ENCODE measurements around the gene KIAA1958.

The KIAA1958 gene

DNA sequence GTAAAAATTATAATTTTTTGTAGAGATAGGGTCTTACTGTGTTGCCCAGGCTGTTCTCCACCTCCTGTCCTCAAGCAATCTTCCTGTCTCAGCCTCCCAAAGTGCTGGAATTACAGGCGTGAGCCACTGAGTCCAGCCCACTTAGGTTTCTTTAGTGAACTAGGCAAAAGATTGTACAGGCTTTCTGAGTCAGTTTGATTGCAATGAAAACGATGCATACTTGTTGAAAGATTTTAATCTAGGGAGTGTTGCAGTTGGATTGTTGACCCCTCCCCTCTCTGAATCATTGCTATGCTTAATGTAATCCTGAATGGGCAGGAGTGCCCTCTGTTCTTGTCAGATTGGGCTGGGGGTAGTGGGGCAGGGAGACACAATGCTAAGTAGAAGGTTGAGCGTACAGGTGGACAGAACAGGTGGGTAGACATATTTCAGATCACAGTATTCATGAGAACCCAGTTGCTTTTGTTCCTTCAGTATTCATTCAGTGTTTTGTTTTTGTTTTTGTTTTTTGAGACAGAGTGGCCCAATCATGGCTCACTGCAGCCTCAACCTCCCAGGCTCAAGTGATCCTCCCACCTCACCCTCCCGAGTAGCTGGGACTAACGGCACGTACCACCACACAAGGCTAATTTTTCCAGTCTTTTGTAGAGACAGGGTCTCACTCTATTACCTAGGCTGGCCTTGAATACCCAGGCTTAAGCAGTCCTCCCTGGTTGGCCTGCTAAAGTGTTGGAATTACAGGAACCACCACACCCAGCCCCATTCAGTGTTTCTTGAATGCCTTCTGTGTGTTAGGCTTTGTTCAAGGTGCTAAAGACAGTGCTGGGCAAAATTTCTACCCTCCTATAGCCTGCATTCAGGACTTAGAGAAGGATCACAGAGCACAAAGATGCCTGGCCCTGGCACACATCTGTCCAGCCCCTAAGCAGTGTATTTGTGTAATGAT, 70.1 kb downstream of the KIAA1958 start:
- DNase-seq (ENCODE audit: low read depth) = no peak
- H3K4me3 ChIP-seq (ENCODE audit: low read depth, low read length) = no peak overlapping the region
- TF ChIP-seq, protein P1, sequence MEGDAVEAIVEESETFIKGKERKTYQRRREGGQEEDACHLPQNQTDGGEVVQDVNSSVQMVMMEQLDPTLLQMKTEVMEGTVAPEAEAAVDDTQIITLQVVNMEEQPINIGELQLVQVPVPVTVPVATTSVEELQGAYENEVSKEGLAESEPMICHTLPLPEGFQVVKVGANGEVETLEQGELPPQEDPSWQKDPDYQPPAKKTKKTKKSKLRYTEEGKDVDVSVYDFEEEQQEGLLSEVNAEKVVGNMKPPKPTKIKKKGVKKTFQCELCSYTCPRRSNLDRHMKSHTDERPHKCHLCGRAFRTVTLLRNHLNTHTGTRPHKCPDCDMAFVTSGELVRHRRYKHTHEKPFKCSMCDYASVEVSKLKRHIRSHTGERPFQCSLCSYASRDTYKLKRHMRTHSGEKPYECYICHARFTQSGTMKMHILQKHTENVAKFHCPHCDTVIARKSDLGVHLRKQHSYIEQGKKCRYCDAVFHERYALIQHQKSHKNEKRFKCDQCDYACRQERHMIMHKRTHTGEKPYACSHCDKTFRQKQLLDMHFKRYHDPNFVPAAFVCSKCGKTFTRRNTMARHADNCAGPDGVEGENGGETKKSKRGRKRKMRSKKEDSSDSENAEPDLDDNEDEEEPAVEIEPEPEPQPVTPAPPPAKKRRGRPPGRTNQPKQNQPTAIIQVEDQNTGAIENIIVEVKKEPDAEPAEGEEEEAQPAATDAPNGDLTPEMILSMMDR (IDR thresholded peaks at IDR 0.05; ENCODE audit: low read depth, low read length, missing control alignments) = no peak

GRCh38 chr9:112558476-112558875, 71.8 kb downstream of the KIAA1958 start:
- H3K4me3 ChIP-seq (ENCODE audit: low read depth, low read length) = no peak overlapping the region
- TF ChIP-seq, protein P1 (IDR thresholded peaks at IDR 0.05; ENCODE audit: low read depth, low read length, missing control alignments) = no peak
- DNase-seq (ENCODE audit: low read depth) = no peak

DNA sequence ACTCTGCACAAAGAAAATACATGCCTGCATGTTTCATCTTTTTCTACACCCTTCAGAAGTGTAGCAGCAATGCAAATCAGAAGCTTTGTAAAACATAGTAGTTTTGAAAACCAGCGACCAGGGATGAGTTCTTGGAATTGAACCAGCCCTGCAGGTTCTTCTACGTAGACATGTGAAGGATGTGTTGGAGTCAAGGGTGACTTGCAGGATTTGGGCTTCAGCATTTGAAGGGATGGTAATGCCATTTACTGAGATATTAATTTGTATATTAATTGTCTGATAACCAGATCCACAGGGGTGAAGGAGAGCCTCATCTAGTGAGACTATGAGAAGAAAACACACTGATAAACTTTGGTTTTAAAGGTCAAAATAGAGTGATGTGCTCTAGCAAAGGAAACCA, 72.4 kb downstream of the KIAA1958 start:
- TF ChIP-seq, protein P1 (IDR thresholded peaks at IDR 0.05; ENCODE audit: low read depth, low read length, missing control alignments) = no peak
- no peak for DNase-seq (ENCODE audit: low read depth)
- H3K4me3 ChIP-seq (ENCODE audit: low read depth, low read length) = no peak overlapping the region

GRCh38 chr9:112559629-112560413, 73.2 kb downstream of the KIAA1958 start:
- no peak for DNase-seq (ENCODE audit: low read depth)
- TF ChIP-seq, protein P1 (IDR thresholded peaks at IDR 0.05; ENCODE audit: low read depth, low read length, missing control alignments) = no peak

DNA sequence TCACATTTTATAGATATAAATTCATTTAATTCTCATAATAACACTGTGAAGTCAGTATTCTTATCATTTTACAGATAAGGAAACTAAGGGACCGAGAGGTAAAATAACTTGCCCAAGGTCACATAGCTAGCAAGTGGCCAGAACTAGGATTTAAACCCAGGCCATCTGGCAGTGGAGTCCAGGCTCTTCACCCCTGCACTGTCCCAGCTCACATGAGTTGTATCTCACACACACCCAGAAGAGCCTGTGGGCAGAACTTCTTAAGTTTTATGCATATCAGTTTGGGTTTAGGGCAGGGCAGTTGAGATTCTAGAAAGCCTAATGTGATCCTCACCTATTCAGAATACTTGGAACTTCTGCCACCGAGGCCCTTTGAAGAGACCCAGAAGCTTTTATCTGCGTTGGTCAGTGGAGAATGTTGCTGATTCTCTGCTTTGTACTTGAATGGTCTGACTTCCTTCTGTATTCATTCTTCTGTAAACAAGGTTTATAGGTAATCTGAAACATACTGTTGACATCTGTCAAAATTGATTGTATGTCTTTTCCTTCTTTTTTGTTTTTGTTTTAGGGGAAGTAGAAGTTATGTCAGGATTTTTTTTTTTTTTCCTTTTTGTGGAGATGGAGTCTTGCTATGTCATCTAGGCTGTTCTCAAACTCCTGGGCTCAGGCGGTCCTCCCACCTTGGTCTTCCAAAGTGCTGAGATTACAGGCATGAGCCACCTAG, 75.8 kb downstream of the KIAA1958 start:
- DNase-seq (ENCODE audit: low read depth) = no peak
- no peak overlapping the region for H3K4me3 ChIP-seq (ENCODE audit: low read depth, low read length)
- TF ChIP-seq, protein P1 (IDR thresholded peaks at IDR 0.05; ENCODE audit: low read depth, low read length, missing control alignments) = no peak

More at GRCh38 chr9:112559629-112560413, 73.2 kb downstream of the KIAA1958 start:
- no peak overlapping the region for H3K4me3 ChIP-seq (ENCODE audit: low read depth, low read length)

DNA sequence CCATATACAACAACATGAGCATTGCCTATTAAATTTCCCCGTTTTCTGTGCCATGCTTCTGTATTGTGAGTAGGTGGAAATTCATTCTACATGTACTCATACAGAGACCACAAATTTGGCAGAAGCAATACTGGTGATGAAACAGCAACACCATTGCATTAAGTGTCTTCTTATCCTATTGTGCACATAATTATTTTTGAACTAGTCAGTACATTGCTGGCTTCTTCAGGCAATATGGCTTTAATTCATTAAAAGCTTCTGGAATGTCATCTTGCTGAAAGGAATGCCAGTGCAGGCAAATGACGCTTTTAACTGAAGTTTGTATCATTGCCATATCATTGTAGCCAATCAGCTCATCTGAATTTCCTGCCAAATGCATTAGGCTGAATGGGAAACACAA, 82.6 kb downstream of the KIAA1958 start:
- no peak for DNase-seq (ENCODE audit: low read depth)
- no peak overlapping the region for H3K4me3 ChIP-seq (ENCODE audit: low read depth, low read length)
- TF ChIP-seq, protein P1 (IDR thresholded peaks at IDR 0.05; ENCODE audit: low read depth, low read length, missing control alignments) = no peak
